HepG2 (cell line): ENCODE measurements around the gene TFAP2E. TPM values are rescaled to one million over a fixed set of nuclear protein-coding genes. Genes with fewer than 3 reads are reported as not detected.
A peak's percentile ranks its signal among the peaks of the same experiment; 100 is the strongest.

Source experiments
- ATM ChIP-seq: fragments of 450-650 bp; IDR thresholded peaks from 2 replicates; pipeline ENCODE4 v1.7.1; 2017; ENCODE audit warnings: mild to moderate bottlenecking, borderline replicate concordance
- CAMTA2 ChIP-seq: sonication (generic); formaldehyde crosslinking; IDR thresholded peaks from 2 replicates; pipeline ENCODE4 v1.4.0; 2020; ENCODE audit warnings: mild to moderate bottlenecking, missing genetic modification reagents, borderline replicate concordance
- EHMT2 ChIP-seq: fragments of 200-600 bp; sonication (generic); IDR thresholded peaks from 2 replicates; pipeline ENCODE4 v1.7.0; 2017; ENCODE audit warnings: antibody characterized with exemption, low read depth, low read length, borderline replicate concordance
- NKX3-1 ChIP-seq: sonication (generic); formaldehyde crosslinking; IDR thresholded peaks from 2 replicates; pipeline ENCODE4 v1.5.0; 2020; ENCODE audit warnings: missing genetic modification reagents
- PAX8 ChIP-seq: sonication (generic); formaldehyde crosslinking; IDR thresholded peaks from 2 replicates; pipeline ENCODE4 v1.8.0; 2022; ENCODE audit warnings: mild to moderate bottlenecking, missing genetic modification reagents, borderline replicate concordance
- REXO4 ChIP-seq: sonication (generic); formaldehyde crosslinking; IDR thresholded peaks from 2 replicates; pipeline ENCODE4 v1.8.0; 2022; ENCODE audit warnings: missing genetic modification reagents, mild to moderate bottlenecking, borderline replicate concordance
- ZBTB46 ChIP-seq: sonication (generic); formaldehyde crosslinking; IDR thresholded peaks from 2 replicates; pipeline ENCODE4 v1.4.0; 2020; ENCODE audit warnings: mild to moderate bottlenecking, missing genetic modification reagents, borderline replicate concordance
- ZMAT5 ChIP-seq: sonication (generic); formaldehyde crosslinking; IDR thresholded peaks from 2 replicates; pipeline ENCODE4 v1.5.0; 2020; ENCODE audit warnings: mild to moderate bottlenecking, low read depth, missing genetic modification reagents, borderline replicate concordance
- ZNF20 ChIP-seq: sonication (generic); formaldehyde crosslinking; IDR thresholded peaks from 2 replicates; pipeline ENCODE4 v1.4.0; 2020; ENCODE audit warnings: mild to moderate bottlenecking, moderate library complexity, missing genetic modification reagents
- ZNF230 ChIP-seq: sonication (generic); formaldehyde crosslinking; IDR thresholded peaks from 2 replicates; pipeline ENCODE4 v1.4.0; 2020; ENCODE audit warnings: mild to moderate bottlenecking, missing genetic modification reagents
- ZNF589 ChIP-seq: sonication (generic); formaldehyde crosslinking; conservative IDR thresholded peaks from 2 replicates; pipeline ENCODE4 v1.8.0; 2022; ENCODE audit warnings: mild to moderate bottlenecking, moderate library complexity, missing genetic modification reagents
- ZNF879 ChIP-seq: sonication (generic); formaldehyde crosslinking; IDR thresholded peaks from 2 replicates; pipeline ENCODE4 v1.8.1; 2023; ENCODE audit warnings: missing genetic modification reagents
- polyA plus RNA-seq, 8 experiments: library from polyadenylated mRNA; depleted of rRNA in 3 of 8; stranded (reverse) in 7 of 8; unstranded in 1 of 8; fragments of >200 nt; fragmentation: Illumina TruSeq in 4 of 8; extraction: Trizol in 4 of 8; gene quantifications; 2 replicates each; pipeline versions ENCODE4 v1.2.1 to v1.2.3, GENCODE V29; 2011 to 2016; ENCODE audit warnings: low read depth in 4 of 8, missing spikeins in 1 of 8, mixed read lengths in 1 of 8; ENCODE audit not compliant: insufficient read depth in 1 of 8
- total RNA-seq, 5 experiments: library from RNA; depleted of rRNA; stranded (reverse); fragments of >200 nt; fragmentation: Illumina TruSeq; extraction: Trizol; gene quantifications; 2 replicates each; pipeline ENCODE4 v1.2.3, GENCODE V29; 2016; ENCODE audit warnings: low read depth in 1 of 5

Gene TFAP2E
- total and polyA plus RNA-seq, 2 of the 13 experiments (the other 11 are each of a cell fraction or from before 2014, with no cell fraction given), result 0.31 to 0.41 TPM

GRCh38 chr1:35640380-35641232 lies 67.5 kb downstream of the TFAP2E start (continued):
- no peak for TF ChIP-seq ZBTB46
- TF ChIP-seq CAMTA2 (CRISPR knock-in tag), result 0 out of 2 replicates have a peak, but pooled peaks have one; percentile 9
- TF ChIP-seq ZNF230 (CRISPR knock-in tag), result no peak
- TF ChIP-seq EHMT2, result no peak
- TF ChIP-seq REXO4, result no peak
- no peak for TF ChIP-seq ZNF589 (CRISPR knock-in tag)
- 0 out of 2 replicates have a peak, but pooled peaks have one; percentile 28 for TF ChIP-seq ZNF20
- TF ChIP-seq PAX8 (CRISPR knock-in tag), result no peak
- TF ChIP-seq ZNF879 (CRISPR knock-in tag), result peak; percentile 19; the same call in 1 of the 2 replicates
- TF ChIP-seq ZMAT5 (CRISPR knock-in tag), result no peak
- TF ChIP-seq ATM, result no peak
- TF ChIP-seq NKX3-1 (CRISPR knock-in tag), result no peak
